DND-41 (cell line): ENCODE data around the gene OSBP2.

Experiments
- CTCF ChIP-seq: IDR thresholded peaks from 2 replicates; pipeline ENCODE4 v1.5.1; 2012; ENCODE audit warnings: borderline replicate concordance, low read length, moderate library complexity, mild to moderate bottlenecking; ENCODE audit not compliant: poor library complexity, severe bottlenecking; ENCODE audit errors: extremely low read depth
- EZH2 ChIP-seq: IDR thresholded peaks from 3 replicates; pipeline ENCODE4 v1.6.1; 2012; ENCODE audit warnings: borderline replicate concordance, low read depth, mild to moderate bottlenecking, moderate library complexity, low read length, inconsistent platforms; ENCODE audit not compliant: severe bottlenecking

GRCh38 chr22:30822216-30823014 lies 127.7 kb downstream of the OSBP2 start:
- TF ChIP-seq CTCF: no peak
- no peak for TF ChIP-seq EZH2
